GM13977 (cell line): ENCODE results near the gene HS3ST4.
A peak's percentile ranks its signal among the peaks of the same experiment; 100 is the strongest.

Source experiments
- DNase-seq: peaks from one replicate; pipeline ENCODE4 v3.0.0; 2012; ENCODE audit warnings: low spot score
- CTCF ChIP-seq: IDR thresholded peaks from 2 replicates; pipeline ENCODE4 v1.5.1; 2012; ENCODE audit warnings: mild to moderate bottlenecking, control low read depth; ENCODE audit not compliant: insufficient read depth; ENCODE audit errors: extremely low read depth, missing control alignments
- in situ Hi-C: fragments of 300-500 bp; cut with MboI; formaldehyde crosslinking; loops from one replicate; pipeline ENCODE4 v1.12.0; 2022; ENCODE audit warnings: low sequenced_read_pairs, low pct_unique_long_range_greater_than_20kb, mixed read lengths, inconsistent platforms; ENCODE audit not compliant: unreplicated experiment

The HS3ST4 gene

GRCh38 chr16:25959221-25959620, 267.5 kb downstream of the HS3ST4 start:
- no peak for DNase-seq
- in situ Hi-C loops = no loop called here
- no peak for TF ChIP-seq CTCF

GRCh38 chr16:25966172-25967097, 274.7 kb downstream of the HS3ST4 start:
- in situ Hi-C loops = no loop called here
- TF ChIP-seq CTCF = no peak
- peak; percentile 10 for DNase-seq

- in situ Hi-C loops = no loop called here
These were observed 285.4 kb downstream of the HS3ST4 start for GRCh38 chr16:25977121-25977520.

GRCh38 chr16:25978218-25978617, 286.5 kb downstream of the HS3ST4 start:
- DNase-seq = no peak
- in situ Hi-C loops = no loop called here
- no peak for TF ChIP-seq CTCF

More at GRCh38 chr16:25977121-25977520, 285.4 kb downstream of the HS3ST4 start:
- TF ChIP-seq CTCF = no peak
- no peak for DNase-seq

- in situ Hi-C loops = no loop called here
- DNase-seq = no peak
- no peak for TF ChIP-seq CTCF
These were observed 296.3 kb downstream of the HS3ST4 start for GRCh38 chr16:25988084-25988483.

GRCh38 chr16:25988882-25989281, 297.1 kb downstream of the HS3ST4 start:
- in situ Hi-C loops = no loop called here
- DNase-seq = no peak
- TF ChIP-seq CTCF = no peak

GRCh38 chr16:25996052-25996451, 304.3 kb downstream of the HS3ST4 start:
- DNase-seq = no peak
- in situ Hi-C loops = no loop called here
- no peak for TF ChIP-seq CTCF
